T-cell (primary cell): ENCODE measurements around the gene ST8SIA5. TPM values are rescaled to one million over a fixed set of nuclear protein-coding genes. Genes with fewer than 3 reads are reported as not detected.

Source experiments
- ATAC-seq, 4 experiments: fragments of 200-7000 bp in 3 of 4; fragments of 150-1000 bp in 1 of 4; cut with Tn5 transposase; replicated peaks in 1 of 4; 1 replicate in 3 of 4; 2 replicates in 1 of 4; pipeline ENCODE4 v1.10.0; 2021; ENCODE audit warnings: moderate library complexity in 3 of 4, mild to moderate bottlenecking in 2 of 4, moderate number of reproducible peaks in 1 of 4
- CTCF ChIA-PET, 2 donors: fragments of 300-600 bp; sonication (Branson Sonifier 250); formaldehyde crosslinking; loops; one replicate each; lab custom pipeline; 2022; ENCODE audit warnings: antibody characterized with exemption in 2 of 2; lab: Charles Lee
- POLR2A ChIA-PET, 2 donors: fragments of 300-600 bp; sonication (Branson Sonifier 250); formaldehyde crosslinking; loops; one replicate each; lab custom pipeline; 2022; ENCODE audit warnings: antibody characterized with exemption in 2 of 2; lab: Charles Lee
- DNase-seq, 35 experiments: peaks; one replicate each; pipeline versions ENCODE4 v3.0.0 to v3.0.0-alpha.2; 2013 to 2023
- H3K27ac ChIP-seq: one replicate; pipeline ENCODE4 v1.5.1; 2013; ENCODE audit warnings: low read length
- H3K27me3 ChIP-seq, 2 experiments: replicated peaks in 1 of 2; 1 replicate in 1 of 2; 2 replicates in 1 of 2; pipeline versions ENCODE4 v1.6.1 to v1.7.0; 2013; ENCODE audit warnings: low read length in 1 of 2, mixed read lengths in 1 of 2; ENCODE audit not compliant: control insufficient read depth in 2 of 2, insufficient read depth in 2 of 2; ENCODE audit errors: extremely low read depth in 1 of 2
- H3K36me3 ChIP-seq, 2 donors: 1 replicate in 1 of 2; 2 replicates in 1 of 2; pipeline versions ENCODE4 v1.6.1 to v1.7.0; 2013; ENCODE audit warnings: low read length in 1 of 2; ENCODE audit not compliant: control insufficient read depth in 2 of 2, insufficient read depth in 1 of 2; ENCODE audit errors: extremely low read depth in 1 of 2
- H3K4me1 ChIP-seq, 2 experiments: 1 replicate in 1 of 2; 2 replicates in 1 of 2; pipeline versions ENCODE4 v1.6.1 to v1.7.0; 2013; ENCODE audit warnings: low read length in 2 of 2, mixed read lengths in 1 of 2; ENCODE audit not compliant: insufficient read depth in 2 of 2, control insufficient read depth in 1 of 2; ENCODE audit errors: extremely low read depth in 1 of 2
- H3K4me3 ChIP-seq, 2 donors: 1 replicate in 1 of 2; 2 replicates in 1 of 2; pipeline versions ENCODE4 v1.5.1 to v1.7.0; 2013; ENCODE audit warnings: mild to moderate bottlenecking in 2 of 2, low read length in 1 of 2, moderate library complexity in 1 of 2; ENCODE audit not compliant: control insufficient read depth in 1 of 2; ENCODE audit errors: extremely low read depth in 1 of 2
- H3K9me3 ChIP-seq: 2 replicates; pipeline ENCODE4 v1.7.0; 2013
- H3K27ac Mint-ChIP-seq, 2 donors: one replicate each; pipeline ENCODE4 v1.8.0; 2020 to 2021; ENCODE audit warnings: mild to moderate bottlenecking in 2 of 2, mixed read lengths in 2 of 2
- H3K27me3 Mint-ChIP-seq, 2 donors: one replicate each; pipeline ENCODE4 v1.8.0; 2021 to 2022; ENCODE audit warnings: mixed read lengths in 2 of 2
- H3K36me3 Mint-ChIP-seq: one replicate; pipeline ENCODE4 v1.8.0; 2021; ENCODE audit warnings: mixed read lengths
- H3K4me1 Mint-ChIP-seq, 3 donors: one replicate each; pipeline ENCODE4 v1.8.0; 2020 to 2022; ENCODE audit warnings: mixed read lengths in 3 of 3, mild to moderate bottlenecking in 1 of 3
- H3K4me3 Mint-ChIP-seq, 3 donors: one replicate each; pipeline ENCODE4 v1.8.0; 2020 to 2022; ENCODE audit warnings: mild to moderate bottlenecking in 3 of 3, mixed read lengths in 3 of 3, moderate library complexity in 3 of 3
- H3K9me3 Mint-ChIP-seq, 3 donors: one replicate each; pipeline ENCODE4 v1.8.0; 2020 to 2022; ENCODE audit warnings: mixed read lengths in 3 of 3
- WGBS: methylation state at CpG from one replicate; pipeline ENCODE4 v1.1.5; 2013; ENCODE audit warnings: missing lambda C conversion rate; ENCODE audit not compliant: insufficient coverage; 5-methylcytosine and 5-hydroxymethylcytosine counted together
- total RNA-seq, 35 experiments: library from RNA in 6 of 35; stranded (reverse) in 6 of 35; fragments of 120-200 nt in 1 of 35; gene quantifications; one replicate each; pipeline versions ENCODE4 v1.2.1 to v1.2.4 and lab custom pipeline; 2013 to 2026

ST8SIA5 gene
- total RNA-seq, 5 donors from 2014 or later (not counting 1 experiment from before 2014, with no cell fraction given): 0.09 to 0.28 TPM; not detected in 3

GRCh38 chr18:46702471-46702870 is 54.4 kb downstream of the ST8SIA5 start:
- Mint-ChIP-seq H3K27me3 (no peaks in the 10 kb centered on the region), H3K4me1 (peaks cover 0 to 2% (median 0%) of the 10 kb centered on the region in 3 donors), H3K36me3 (no peaks in the 10 kb centered on the region), H3K9me3 (peaks cover 0 to 6% (median 4%) of the 10 kb centered on the region in 3 donors), H3K27ac (no peak overlapping the region), H3K4me3 (no peak overlapping the region)
- Histone ChIP-seq H3K36me3 (no peaks in the 10 kb centered on the region), H3K4me3 (no peak overlapping the region), H3K9me3 (no peaks in the 10 kb centered on the region), H3K4me1 (no peaks in the 10 kb centered on the region), H3K27ac (no peak overlapping the region), H3K27me3 (peaks cover 0 to 8% of the 10 kb centered on the region in 2 experiments)
- ChIA-PET POLR2A (no interaction called here), CTCF (no interaction called here)
- DNase-seq (no peak), ATAC-seq (no peak)
- WGBS: 90% methylated on average over 6 of the region's 6 CpGs

- H3K9me3 ChIP-seq: no peaks in the 10 kb centered on the region
- ChIA-PET CTCF (no interaction called here), POLR2A (no interaction called here)
- H3K4me3 ChIP-seq: no peak overlapping the region
- no peaks in the 10 kb centered on the region for H3K4me1 Mint-ChIP-seq
- no peaks in the 10 kb centered on the region for H3K36me3 Mint-ChIP-seq
- ATAC-seq: no peak
- H3K27me3 Mint-ChIP-seq: peaks cover 4 to 7% of the 10 kb centered on the region in 2 donors
- no peak for DNase-seq
- no peak overlapping the region for H3K27ac ChIP-seq
- WGBS: 84% methylated on average over 3 of the region's 5 CpGs
- H3K27me3 ChIP-seq: peaks cover 0 to 8% of the 10 kb centered on the region in 2 experiments
- H3K4me3 Mint-ChIP-seq: no peak overlapping the region
- H3K4me1 ChIP-seq: no peaks in the 10 kb centered on the region
- no peak overlapping the region for H3K27ac Mint-ChIP-seq
- no peaks in the 10 kb centered on the region for H3K36me3 ChIP-seq
- peaks cover 0 to 6% (median 4%) of the 10 kb centered on the region in 3 donors for H3K9me3 Mint-ChIP-seq
Measured at GRCh38 chr18:46700066-46700824, 56.6 kb downstream of the ST8SIA5 start.

GRCh38 chr18:46696702-46697101 is 60.2 kb downstream of the ST8SIA5 start:
- H3K27me3 ChIP-seq: peaks cover 0 to 4% of the 10 kb centered on the region in 2 experiments
- Mint-ChIP-seq H3K4me1 (no peaks in the 10 kb centered on the region), H3K36me3 (no peaks in the 10 kb centered on the region), H3K27me3 (peaks cover 10 to 15% of the 10 kb centered on the region in 2 donors), H3K9me3 (peaks cover 0 to 6% (median 4%) of the 10 kb centered on the region in 3 donors), H3K27ac (no peak overlapping the region), H3K4me3 (no peak overlapping the region)
- POLR2A ChIA-PET: no interaction called here
- H3K36me3 ChIP-seq: no peaks in the 10 kb centered on the region
- no peak overlapping the region for H3K27ac ChIP-seq
- DNase-seq (no peak), ATAC-seq (no peak)
- H3K9me3 ChIP-seq: no peaks in the 10 kb centered on the region
- no peaks in the 10 kb centered on the region for H3K4me1 ChIP-seq
- no peak overlapping the region for H3K4me3 ChIP-seq
- CTCF ChIA-PET: no interaction called here

GRCh38 chr18:46696268-46696667 is 60.6 kb downstream of the ST8SIA5 start:
- Mint-ChIP-seq H3K4me1 (no peaks in the 10 kb centered on the region), H3K36me3 (no peaks in the 10 kb centered on the region), H3K4me3 (no peak overlapping the region), H3K27ac (no peak overlapping the region), H3K9me3 (peaks cover 0 to 6% (median 4%) of the 10 kb centered on the region in 3 donors), H3K27me3 (peaks cover 10 to 15% of the 10 kb centered on the region in 2 donors)
- Histone ChIP-seq H3K4me1 (no peaks in the 10 kb centered on the region), H3K27me3 (peaks cover 0 to 5% of the 10 kb centered on the region in 2 experiments), H3K27ac (no peak overlapping the region), H3K9me3 (no peaks in the 10 kb centered on the region), H3K4me3 (no peak overlapping the region), H3K36me3 (no peaks in the 10 kb centered on the region)
- DNase-seq (no peak), ATAC-seq (no peak)
- WGBS: 60% methylated on average over 3 of the region's 3 CpGs
- CTCF ChIA-PET: no interaction called here
- POLR2A ChIA-PET: no interaction called here

- ATAC-seq (no peak), DNase-seq (no peak)
- Mint-ChIP-seq H3K4me3 (no peak overlapping the region), H3K27ac (no peak overlapping the region), H3K9me3 (peaks cover 0 to 6% (median 4%) of the 10 kb centered on the region in 3 donors), H3K36me3 (no peaks in the 10 kb centered on the region), H3K27me3 (peaks cover 10 to 15% of the 10 kb centered on the region in 2 donors), H3K4me1 (no peaks in the 10 kb centered on the region)
- Histone ChIP-seq H3K27ac (no peak overlapping the region), H3K36me3 (no peaks in the 10 kb centered on the region), H3K27me3 (peaks cover 0 to 3% of the 10 kb centered on the region in 2 experiments), H3K4me3 (no peak overlapping the region), H3K4me1 (no peaks in the 10 kb centered on the region), H3K9me3 (no peaks in the 10 kb centered on the region)
- no CpG with 5 or more reads among the region's 2 CpGs for WGBS
- ChIA-PET CTCF (no interaction called here), POLR2A (no interaction called here)
Measured at GRCh38 chr18:46693996-46694395, 62.9 kb downstream of the ST8SIA5 start.

GRCh38 chr18:46688853-46689525 is 67.9 kb downstream of the ST8SIA5 start:
- ATAC-seq: no peak
- WGBS: 77% methylated on average over 7 of the region's 12 CpGs

More at GRCh38 chr18:46688853-46689525, 67.9 kb downstream of the ST8SIA5 start:
- Histone ChIP-seq H3K36me3 (no peaks in the 10 kb centered on the region), H3K27ac (no peak overlapping the region), H3K4me1 (no peaks in the 10 kb centered on the region), H3K9me3 (no peaks in the 10 kb centered on the region), H3K27me3 (peaks cover 0 to 6% of the 10 kb centered on the region in 2 experiments), H3K4me3 (no peak overlapping the region)
- Mint-ChIP-seq H3K36me3 (no peaks in the 10 kb centered on the region), H3K27me3 (peaks cover 6 to 9% of the 10 kb centered on the region in 2 donors), H3K4me3 (no peak overlapping the region), H3K9me3 (no peaks in the 10 kb centered on the region), H3K4me1 (no peaks in the 10 kb centered on the region), H3K27ac (no peak overlapping the region)
- CTCF ChIA-PET: interaction anchor here in 1 of 2 donors (0.6 kb wide), 1 partner anchor 506 kb away, joined by 6 read pairs; no protein-coding TSS in a partner anchor
- POLR2A ChIA-PET: interaction anchor here (0.6 kb wide), 2 partner anchors 36 to 71 kb away, joined by 3 to 5 read pairs; no protein-coding TSS in a partner anchor
- DNase-seq: no peak
